ENCODE results near the gene MUC5B. TPM values are rescaled to one million over a fixed set of nuclear protein-coding genes. Genes with fewer than 3 reads are reported as not detected.
"Not testable (repeated sequence)": the region's sequence is repeated elsewhere in the genome, so short reads cannot be mapped to it uniquely, and the experiment has no call there.

MUC5B gene
- total RNA-seq, 1 experiment from 2014 or later, result 0.03 TPM

DNA sequence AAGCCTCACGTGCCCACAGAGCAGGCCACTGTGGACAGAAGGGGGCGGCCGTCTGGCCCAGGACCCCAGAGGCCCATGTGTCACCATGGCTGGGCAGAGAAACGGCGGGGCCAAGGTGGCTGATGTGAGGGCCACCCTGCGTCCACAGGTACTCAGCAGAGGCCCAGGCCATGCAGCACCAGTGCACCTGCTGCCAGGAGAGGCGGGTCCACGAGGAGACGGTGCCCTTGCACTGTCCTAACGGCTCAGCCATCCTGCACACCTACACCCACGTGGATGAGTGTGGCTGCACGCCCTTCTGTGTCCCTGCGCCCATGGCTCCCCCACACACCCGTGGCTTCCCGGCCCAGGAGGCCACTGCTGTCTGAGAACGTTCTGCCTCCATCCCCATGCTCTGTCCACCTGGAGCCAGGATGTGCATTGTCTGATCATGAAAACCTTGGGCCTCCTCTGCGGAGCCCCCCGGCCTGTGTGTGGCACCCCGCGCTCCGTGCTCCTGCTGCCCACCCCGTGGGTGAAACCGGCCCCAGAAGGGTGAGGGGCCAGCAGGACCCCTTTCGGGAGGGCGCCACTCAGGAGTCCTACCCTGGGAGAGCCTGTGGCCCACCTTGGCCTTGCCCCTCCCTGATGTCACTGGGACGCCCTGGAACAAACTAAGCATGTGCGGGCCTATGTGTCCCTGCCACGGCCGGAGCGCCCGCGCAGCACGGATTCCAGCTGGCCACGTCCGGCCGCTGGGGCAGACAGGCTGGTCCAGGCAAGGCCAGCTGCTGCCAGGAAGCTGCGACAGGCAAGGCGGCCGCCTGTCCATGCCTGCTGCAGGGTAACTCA lies 38.6 kb downstream of the MUC5B start:
- DNase-seq (ENCODE audit: low read depth), result no peak

DNA sequence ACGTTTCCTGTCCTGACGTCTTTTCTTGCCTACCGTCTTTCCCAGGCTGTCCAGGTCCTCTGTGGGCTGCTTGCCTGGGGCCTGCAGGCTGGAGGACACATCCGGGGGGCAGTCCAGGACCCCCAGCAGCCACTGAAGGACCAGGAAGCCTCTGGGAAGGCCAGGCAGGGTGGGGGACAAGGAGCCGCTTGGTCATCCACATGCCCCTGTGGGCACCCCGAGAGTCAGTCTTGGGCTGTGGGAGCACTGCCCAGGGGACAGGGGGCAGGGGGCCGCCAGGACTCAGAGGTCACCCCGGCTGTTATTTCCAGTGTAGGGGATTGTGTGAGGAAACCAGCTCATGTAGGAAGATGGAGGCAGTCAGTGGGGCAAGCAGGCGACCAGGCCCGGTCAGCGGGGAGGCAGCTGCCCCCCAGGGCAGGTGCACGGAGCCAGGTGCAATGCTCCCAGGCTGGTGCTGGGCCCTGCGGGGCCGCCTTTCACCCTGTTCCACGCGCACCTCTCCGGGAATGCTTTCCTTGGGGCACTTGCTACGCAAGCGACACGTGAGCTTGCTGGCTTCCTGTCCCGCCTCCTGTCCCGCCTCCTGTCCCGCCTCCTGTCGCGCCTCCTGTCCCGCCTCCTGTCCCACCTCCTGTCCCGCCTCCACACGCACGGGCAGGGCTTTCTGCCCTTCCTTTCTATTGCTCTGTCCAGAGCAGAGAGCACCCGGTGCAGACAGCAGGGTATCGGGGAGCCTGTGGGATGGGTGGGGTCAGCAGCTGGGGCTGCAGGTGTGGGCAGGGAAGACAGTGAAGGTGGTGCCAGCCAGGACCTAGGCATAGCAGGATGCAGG lies 39.5 kb downstream of the MUC5B start:
- DNase-seq (ENCODE audit: low read depth), result peak; percentile 83

DNA sequence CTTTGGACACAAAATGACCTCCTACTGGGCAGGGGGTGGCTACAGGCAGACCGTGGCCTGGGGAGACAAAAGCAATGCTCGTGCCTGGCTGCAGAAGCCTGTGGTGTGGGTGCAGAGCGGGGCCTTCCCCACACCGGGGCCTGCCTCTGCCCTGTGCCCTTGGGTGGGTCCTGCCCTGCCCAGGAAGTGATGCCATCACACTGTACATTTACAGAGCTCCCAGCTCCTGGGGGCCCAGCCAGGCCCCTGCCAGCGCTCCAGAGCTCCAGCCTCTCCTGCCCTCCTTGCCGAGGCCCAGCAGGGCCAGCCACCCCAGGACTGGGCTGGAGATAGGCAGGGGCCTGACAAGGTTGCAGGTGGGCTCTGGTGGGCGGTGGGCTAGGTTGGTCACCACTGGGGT lies 40.1 kb downstream of the MUC5B start:
- no peak for DNase-seq (ENCODE audit: low read depth)

DNA sequence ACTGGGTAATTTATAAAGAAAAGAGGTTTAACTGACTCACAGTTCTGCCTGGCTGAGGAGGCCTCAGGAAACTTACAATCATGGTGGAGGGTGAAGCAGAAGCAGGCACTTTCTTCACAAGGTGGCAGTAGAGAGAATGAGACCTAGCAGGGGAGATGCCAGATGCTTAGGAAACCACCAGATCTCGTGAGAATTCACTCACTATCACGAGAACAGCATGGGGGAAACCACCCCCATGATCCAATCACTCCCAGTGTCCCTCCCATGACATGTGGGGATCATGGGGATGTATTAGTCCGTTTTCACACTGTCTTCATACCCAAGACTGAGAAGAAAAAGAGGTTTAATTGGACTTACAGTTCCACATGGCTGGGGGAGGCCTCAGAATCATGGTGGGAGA lies 41.6 kb downstream of the MUC5B start:
- DNase-seq (ENCODE audit: low read depth), result peak; percentile 87

DNA sequence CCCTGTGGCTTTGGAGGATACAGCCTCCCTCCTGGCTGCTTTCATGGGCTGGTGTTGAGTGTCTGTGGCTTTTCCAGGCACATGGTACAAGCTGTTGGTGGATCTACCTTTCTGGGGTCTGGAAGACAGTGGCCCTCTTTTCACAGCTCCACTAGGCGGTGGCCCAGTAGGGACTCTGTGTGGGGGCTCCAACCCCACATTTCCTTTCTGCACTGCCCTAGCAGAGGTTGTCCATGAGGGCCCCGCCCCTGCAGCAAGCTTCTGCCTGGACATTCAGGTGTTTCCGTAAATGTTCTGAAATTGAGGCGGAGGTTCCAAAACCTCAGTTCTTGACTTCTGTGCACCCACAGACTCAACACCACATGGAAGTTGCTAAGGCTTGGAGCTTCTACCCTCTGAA lies 42.6 kb downstream of the MUC5B start:
- not testable (repeated sequence) for DNase-seq (ENCODE audit: low read depth)

DNA sequence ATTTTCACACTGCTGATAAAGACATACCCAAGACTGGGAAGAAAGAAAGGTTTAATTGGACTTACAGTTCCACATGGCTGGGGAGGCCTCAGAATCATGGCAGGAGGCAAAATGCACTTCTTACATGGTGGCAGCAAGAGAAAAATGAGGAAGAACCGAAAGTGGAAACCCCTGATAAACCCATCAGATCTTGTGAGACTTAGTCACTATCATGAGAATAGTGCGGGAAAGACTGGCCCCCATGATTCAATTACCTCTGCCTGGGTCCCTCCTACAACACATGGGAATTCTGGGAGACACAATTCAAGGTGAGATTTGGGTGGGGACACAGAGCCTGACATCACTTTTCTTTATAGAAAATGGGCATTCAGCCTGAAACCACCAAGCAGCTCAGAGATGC lies 44.1 kb downstream of the MUC5B start:
- DNase-seq (ENCODE audit: low read depth), result not testable (repeated sequence)

DNA sequence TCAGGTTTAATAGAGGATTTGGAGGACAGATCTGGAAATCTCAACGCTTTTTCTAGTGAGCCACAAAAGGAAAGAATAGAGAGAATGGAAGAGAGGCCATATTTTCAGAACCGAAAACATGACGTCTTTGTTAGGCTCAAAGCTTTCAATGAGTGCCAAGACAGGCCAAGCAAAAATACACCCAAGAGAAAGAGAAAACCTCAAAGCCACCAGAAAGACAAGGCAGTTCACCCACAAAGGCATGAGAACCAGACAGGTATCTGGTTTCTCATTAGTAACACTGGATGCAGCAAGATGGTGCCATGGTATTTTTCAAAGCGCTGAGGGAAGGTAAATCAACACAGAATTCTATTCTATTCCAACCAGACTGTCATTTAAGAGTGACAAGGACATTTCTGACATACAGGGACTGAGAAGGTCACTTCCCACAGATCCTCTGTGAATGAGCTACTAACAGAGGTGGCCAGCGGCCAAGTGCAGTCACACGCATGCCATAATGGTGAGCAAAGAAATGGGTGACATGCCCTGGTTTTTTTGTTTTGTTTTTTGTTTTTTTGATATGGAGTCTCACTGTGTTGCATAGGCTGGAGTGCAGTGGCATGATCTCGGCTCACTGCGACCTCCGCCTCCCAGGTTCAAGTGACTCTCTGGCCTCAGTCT lies 44.7 kb downstream of the MUC5B start:
- no peak for DNase-seq (ENCODE audit: low read depth)

DNA sequence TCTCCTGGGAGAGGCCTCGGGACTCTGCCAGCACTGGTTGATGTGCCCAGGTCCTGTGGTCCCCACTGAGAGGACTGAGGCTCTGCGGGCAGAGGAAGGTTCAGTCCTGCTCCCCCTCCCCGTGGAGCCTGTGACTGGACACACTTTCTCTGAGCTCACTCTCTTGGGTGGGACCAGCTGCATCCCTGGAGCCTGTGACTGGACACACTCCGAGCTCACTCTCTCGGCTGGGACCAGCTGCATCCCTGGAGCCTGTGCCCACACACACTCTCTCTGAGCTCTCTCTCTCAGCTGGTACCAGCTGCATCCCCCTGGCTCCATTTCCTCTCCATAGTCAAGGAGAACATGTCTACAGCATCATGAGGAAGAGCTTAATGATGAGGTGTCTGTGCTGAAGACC lies 47.1 kb downstream of the MUC5B start:
- DNase-seq (ENCODE audit: low read depth), result no peak

DNA sequence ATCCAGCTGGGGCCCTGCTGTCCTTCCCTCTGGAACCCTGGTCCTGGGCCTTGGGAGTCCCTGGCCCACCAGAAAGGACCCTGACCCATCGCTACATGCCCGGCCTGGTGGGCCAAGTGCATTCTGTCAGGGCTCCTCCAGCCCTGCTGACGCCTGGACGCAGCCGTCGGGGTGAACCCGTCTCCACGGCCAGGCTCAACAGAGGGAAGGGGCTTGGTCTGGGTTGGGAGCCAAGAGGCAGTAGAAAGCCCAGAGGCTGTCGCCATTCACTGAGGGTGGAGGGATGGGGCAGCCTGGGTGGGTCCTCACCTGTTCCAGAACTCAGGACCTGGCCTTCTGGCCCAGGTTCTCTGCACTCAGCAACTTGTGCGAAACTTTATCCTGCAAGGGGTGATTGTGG lies 47.6 kb downstream of the MUC5B start:
- DNase-seq (ENCODE audit: low read depth), result no peak

DNA sequence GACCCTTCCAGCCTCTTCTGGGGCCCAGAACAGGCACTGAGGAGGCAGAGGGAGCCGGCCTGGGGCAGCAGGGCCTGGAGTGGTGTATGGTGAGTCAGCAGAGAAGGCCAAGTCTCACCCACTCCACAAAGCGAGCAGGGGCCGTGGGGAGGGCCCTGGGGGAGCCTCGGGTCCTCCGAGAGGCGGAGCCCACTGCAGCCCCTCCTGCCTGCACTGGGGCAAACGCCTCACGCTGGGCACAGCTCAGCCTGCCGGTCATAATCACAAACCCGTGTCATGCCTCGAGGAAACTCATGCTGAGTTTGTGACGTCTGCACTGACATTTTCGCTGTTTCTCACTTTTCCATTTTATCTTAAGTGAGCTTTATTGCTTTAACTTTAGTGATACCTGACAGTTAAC lies 48.1 kb downstream of the MUC5B start:
- DNase-seq (ENCODE audit: low read depth), result no peak

DNA sequence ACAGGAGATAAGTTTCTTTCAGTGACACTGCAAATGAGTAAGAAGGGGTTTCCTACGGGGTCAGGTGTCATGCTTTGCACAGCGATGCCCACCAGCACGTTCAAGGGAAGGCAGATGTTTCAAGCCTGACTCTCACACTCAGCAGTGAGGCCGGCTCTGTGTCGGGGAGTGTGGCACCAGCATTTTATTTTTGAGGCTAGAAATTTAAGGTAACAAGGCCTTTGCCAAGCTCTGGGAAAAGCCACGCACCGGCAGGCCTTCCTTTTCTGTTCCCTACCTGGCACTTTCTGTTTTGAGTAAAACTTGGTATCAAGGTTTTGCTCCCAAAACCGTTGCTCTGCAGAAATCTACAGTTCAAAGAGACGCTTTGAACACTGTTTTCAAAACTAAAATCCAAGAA lies 48.5 kb downstream of the MUC5B start:
- DNase-seq (ENCODE audit: low read depth), result no peak

DNA sequence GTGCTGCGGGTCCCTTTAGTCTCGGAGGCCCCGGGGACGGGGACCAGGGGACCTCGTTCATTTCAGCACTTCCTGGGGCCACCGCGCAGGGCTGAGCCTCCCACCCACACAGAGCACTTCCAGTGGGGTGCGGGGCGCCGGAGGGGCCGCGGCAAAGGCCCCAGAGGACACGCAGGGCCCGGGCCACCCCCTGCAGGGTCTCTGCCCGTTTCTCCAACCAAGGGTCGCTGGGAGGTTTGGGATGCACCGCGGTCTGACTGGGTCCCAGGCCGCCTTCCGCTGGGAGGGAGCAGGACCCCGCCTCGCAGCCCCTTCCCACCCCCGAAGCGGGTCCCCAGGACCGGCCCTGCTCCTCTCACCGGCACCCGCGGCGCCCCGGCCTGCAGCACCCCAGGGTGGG lies 49.1 kb downstream of the MUC5B start:
- no peak for DNase-seq (ENCODE audit: low read depth)

DNA sequence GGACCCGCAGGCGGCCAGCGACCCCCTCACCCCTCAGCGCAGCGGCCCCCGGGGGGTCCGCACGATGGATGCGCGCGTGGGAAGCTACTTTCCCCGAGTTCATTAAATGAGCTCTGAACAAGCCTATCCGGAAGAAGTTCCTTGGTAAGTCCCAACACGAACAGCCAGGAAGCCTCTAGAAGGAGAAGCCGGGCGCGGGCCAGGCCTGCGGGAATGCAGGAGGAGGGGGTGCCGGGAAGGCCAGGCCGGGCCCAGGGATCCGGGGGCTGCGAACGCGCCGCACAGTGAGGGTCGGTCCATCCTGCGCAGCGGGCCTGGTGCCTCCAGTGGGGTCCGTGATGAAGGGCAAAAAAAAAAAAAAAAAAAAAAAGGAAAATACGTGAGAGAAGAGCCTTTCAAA lies 49.7 kb downstream of the MUC5B start:
- DNase-seq (ENCODE audit: low read depth), result no peak

DNA sequence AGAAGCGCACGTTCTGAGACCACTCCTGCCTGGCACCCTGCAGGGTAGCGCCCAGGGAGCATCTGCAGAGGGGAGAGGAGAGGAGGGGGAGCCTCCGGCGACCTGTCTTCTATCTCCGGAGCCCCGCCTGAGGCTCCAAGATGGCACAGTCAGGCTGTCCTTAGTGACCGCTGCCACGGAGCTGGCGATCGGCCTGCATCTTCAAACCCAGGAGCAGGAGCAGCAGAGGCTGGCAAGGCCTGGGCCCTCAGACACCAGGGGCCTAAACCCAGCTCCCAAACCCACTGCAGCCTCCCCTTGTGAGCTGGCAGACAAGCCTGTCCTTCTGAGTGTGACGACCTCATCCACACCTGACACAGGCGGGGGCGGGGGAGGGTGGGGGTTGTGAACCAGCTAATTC lies 51.6 kb downstream of the MUC5B start:
- no peak for DNase-seq (ENCODE audit: low read depth)

DNA sequence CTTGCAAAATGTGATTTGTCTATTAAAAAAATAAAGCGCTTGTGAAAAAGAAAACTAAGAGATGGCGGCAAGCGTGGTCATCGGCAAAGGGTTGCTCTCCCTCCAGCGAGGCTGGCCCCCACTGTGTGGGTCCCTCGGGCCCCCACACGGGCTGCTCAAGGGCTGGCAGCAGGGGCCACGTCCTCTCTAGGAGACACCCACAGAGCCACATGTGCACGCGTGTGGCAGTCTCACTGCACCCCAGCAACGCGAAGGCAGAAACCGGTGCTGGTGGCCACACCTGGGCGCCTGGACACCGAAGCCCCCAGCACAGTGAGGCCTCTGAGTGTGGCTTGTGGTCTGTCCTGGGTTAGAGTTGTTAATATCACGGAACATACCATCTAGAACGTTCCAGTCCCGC lies 52.2 kb downstream of the MUC5B start:
- no peak for DNase-seq (ENCODE audit: low read depth)

DNA sequence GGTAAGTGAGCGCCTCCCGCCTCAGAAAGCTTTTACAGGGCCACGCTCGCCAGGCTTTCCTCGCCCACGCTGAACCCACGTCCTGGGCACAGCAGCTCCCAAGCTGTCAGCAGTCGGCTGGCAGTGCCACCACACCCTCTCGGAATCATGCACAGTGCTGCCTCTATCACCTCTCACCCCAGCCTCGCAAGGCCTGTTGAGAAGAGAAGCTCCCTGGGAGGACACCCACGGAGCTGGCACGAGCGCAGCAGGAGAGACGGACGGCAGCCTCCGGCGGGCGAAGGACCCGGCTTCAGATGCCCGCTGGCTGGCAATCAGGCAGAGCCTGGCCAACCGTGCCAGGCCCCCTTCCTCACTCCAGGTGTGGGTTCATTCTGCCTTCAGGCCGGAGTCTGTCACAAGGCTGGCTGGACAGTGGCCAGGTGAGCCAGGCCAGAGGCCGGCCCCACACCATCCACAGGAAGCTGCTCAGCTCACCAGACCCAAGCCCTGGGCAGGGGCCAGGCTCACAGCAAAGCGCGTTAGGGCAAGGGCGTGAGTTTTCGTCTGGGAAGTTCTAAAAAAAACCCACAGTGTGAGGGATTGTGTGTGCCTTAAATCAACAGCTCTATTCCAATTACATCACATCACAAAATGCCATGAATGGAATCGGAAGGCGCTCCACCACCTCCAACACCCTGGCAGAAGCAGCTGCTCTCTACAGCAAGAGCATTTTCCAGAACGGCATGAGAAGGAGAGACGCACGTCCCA lies 53.4 kb downstream of the MUC5B start:
- DNase-seq (ENCODE audit: low read depth), result no peak

DNA sequence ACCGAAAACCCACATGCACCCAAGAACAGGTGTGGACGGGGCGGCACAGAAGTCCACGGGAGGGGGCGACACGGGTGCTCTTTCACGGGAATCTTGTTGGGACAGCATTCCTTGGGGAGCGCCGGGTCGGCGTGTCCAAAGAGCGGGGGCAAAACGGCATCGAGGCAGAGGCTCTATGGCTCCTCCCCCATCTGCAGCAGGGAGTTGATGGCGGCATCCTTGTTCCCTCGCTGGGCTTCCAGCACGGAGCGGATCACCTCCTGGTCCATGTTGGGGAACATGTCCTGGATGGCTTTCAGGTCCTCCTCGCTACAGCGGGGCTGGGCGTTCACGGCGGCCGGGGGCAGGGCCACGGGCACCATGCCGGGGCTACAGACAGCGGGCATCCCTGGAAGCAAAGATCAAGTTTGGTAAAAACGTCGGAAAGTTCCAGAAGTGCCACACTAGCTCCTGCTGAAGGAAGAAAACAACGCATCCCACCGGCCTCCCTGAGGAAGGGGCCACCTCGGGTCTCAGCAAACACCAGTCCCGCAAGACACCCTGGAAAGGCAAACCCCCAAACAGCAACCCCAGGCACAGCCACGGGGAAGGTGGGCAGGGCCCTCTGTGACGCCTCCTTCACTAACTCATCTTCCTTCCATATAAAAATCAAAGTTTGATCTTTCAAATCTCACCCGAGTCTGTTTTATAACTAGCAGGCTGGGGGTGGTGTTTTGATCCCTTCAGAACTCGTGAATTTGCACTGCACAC lies 54.2 kb downstream of the MUC5B start:
- DNase-seq (ENCODE audit: low read depth), result no peak

DNA sequence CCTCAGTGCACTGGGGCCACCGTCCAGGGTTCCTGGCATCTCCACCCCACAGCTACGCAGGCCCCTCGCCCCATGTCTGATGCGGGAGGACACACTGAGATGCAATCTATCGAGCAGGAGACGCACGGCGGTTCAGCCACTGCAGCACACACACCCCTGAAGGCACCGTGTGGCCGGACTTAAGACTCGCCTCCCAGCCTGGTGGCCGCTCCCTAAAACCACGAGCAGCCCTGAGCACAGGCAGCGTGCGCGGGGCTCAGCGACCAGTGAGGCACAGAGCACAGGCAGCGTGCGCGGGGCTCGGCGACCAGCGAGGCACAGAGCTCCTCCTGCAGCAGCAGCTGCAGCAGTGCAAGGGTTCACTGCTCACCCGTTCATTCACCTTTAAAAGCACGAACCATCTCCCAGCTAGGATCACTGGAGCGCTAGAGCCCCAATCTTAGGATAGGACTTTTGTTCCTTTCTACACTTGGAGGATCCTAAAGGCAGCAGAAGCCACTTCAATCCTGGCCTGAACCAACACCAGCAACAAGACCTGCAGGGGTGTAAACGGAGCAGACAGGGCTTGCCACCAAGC lies 55.2 kb downstream of the MUC5B start:
- no peak for DNase-seq (ENCODE audit: low read depth)

DNA sequence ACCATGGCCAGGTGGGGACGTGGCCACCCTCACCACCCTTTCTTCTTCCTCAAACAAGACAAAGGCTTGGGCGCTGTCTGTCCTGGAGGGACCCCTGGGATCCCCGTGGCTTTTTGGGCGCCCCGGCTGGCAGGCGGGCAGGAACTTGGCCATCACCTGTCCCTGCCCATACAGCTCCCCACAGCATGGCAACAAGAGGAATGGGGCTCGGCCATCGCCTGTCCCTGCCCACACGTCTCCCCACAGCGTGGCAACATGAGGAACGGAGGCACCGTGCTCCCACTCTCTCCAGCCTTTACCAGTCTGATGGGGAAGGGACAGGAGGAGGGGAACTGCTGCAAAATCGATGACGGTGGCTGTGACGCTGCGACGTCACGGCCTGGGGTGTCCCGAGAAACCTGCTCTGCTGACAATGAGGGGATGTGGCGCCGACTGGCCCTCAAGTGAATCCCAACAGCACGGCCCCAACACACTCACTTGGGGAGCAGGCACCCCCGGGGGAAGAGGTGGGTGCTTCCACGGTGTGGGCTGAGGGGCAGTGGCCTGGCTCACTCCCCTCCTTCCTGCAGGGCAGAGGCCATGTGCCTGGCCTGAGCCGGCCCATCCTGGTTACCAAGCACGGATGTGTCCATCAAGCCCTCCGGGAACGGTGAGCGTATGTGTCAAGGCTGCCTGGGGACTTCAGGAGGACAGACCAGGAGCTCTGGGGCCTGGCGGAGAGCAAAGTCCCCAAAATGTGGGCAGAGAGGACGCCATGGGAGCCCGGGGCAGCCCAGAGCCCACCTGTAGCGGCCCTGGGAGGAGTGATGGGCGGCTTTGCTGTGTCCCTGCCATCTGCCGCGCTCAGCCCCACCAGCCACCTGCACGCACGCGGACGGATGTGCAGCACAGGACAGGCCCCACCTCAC lies 56.2 kb downstream of the MUC5B start:
- DNase-seq (ENCODE audit: low read depth), result no peak
